Nephron (organoid): Measurements from ENCODE around the gene TMEM219.

Source experiments
- H3K27ac Mint-ChIP-seq, 3 experiments: 2 replicates each; pipeline ENCODE4 v1.8.0; 2020; ENCODE audit warnings: mixed read lengths in 3 of 3, mild to moderate bottlenecking in 2 of 3, moderate library complexity in 1 of 3
- H3K27me3 Mint-ChIP-seq: 2 replicates; pipeline ENCODE4 v1.8.0; 2021; ENCODE audit warnings: low read depth, mild to moderate bottlenecking, moderate library complexity, mixed read lengths
- H3K36me3 Mint-ChIP-seq: 2 replicates; pipeline ENCODE4 v1.8.0; 2020; ENCODE audit warnings: low read depth, mixed read lengths
- H3K4me1 Mint-ChIP-seq: 2 replicates; pipeline ENCODE4 v1.8.0; 2020; ENCODE audit warnings: mixed read lengths
- H3K4me3 Mint-ChIP-seq, 3 experiments: 2 replicates each; pipeline ENCODE4 v1.8.0; 2020; ENCODE audit warnings: mild to moderate bottlenecking in 3 of 3, mixed read lengths in 3 of 3, moderate library complexity in 2 of 3
- H3K9me3 Mint-ChIP-seq: 2 replicates; pipeline ENCODE4 v1.8.0; 2020; ENCODE audit warnings: mixed read lengths
- TF ChIP-seq, protein P1 (sequence below), 3 experiments: fragments of 200-600 bp; sonication (generic); IDR thresholded peaks; one replicate each; pipeline ENCODE4 v1.5.0; 2021; ENCODE audit warnings: antibody characterized with exemption in 3 of 3; ENCODE audit not compliant: unreplicated experiment in 3 of 3

Gene TMEM219, protein sequence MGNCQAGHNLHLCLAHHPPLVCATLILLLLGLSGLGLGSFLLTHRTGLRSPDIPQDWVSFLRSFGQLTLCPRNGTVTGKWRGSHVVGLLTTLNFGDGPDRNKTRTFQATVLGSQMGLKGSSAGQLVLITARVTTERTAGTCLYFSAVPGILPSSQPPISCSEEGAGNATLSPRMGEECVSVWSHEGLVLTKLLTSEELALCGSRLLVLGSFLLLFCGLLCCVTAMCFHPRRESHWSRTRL

DNA sequence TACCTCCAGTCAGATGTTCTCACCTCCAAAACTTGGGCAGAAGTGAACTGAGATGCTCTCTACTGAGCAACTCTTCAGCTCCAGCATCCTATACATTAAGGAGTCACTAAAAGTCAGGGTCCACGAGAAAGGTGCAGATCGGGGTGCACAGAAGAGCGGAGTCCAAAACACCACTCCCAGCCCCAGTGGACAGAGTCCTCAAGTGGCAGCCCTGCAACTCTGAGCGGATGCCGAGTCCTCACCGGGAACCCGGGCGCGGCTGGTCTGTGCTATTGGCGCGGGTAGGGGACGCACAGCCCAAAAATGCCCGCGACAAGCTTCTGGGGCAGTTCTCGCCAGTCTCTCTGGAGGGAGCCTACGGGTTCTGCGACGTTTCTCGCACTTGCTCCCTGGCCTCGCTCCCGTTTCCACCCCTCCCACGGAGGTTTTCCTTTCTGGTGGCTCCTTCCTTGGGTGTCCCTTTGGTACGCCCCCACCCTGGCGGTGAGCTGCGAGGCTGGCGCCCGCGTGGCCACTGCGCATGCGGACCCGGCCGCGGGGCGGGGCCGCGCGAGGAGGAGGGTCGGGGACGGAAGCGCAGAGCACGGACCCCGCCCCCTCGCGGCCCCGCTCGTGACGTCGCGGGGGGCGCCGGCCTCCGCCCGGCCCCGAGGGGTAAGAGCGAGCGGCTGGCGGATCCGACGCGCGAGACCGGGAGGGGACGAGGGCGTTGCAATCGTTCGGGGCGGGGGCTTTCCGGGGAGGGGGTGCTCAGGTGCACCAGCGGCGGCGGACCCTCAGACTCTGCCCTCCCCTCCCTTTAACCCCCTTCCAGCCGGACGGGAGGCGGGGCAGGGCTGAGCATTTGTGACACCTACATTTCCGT, at the start of gene TMEM219:
TMEM219 (plus strand) TSS at position 601 of the 865 bp plus-strand sequence. CDS start 1,065 bp downstream, outside the sequence.
- Mint-ChIP-seq H3K36me3 (peaks cover 18% of the 10 kb centered on the region), H3K4me3 (peak within 1 kb of the TSS; percentile 92 to 97 (median 94)), H3K9me3 (no peaks in the 10 kb centered on the region), H3K27ac (peak within 1 kb of the TSS; percentile 96 to 99 (median 97)), H3K4me1 (peaks cover 12% of the 10 kb centered on the region), H3K27me3 (no peaks in the 10 kb centered on the region)
- TF ChIP-seq, protein P1, sequence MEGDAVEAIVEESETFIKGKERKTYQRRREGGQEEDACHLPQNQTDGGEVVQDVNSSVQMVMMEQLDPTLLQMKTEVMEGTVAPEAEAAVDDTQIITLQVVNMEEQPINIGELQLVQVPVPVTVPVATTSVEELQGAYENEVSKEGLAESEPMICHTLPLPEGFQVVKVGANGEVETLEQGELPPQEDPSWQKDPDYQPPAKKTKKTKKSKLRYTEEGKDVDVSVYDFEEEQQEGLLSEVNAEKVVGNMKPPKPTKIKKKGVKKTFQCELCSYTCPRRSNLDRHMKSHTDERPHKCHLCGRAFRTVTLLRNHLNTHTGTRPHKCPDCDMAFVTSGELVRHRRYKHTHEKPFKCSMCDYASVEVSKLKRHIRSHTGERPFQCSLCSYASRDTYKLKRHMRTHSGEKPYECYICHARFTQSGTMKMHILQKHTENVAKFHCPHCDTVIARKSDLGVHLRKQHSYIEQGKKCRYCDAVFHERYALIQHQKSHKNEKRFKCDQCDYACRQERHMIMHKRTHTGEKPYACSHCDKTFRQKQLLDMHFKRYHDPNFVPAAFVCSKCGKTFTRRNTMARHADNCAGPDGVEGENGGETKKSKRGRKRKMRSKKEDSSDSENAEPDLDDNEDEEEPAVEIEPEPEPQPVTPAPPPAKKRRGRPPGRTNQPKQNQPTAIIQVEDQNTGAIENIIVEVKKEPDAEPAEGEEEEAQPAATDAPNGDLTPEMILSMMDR (IDR thresholded peaks at IDR 0.05; ENCODE audit: unreplicated experiment in 3 of 3), result peak; percentile 56 to 59 (median 58)

DNA sequence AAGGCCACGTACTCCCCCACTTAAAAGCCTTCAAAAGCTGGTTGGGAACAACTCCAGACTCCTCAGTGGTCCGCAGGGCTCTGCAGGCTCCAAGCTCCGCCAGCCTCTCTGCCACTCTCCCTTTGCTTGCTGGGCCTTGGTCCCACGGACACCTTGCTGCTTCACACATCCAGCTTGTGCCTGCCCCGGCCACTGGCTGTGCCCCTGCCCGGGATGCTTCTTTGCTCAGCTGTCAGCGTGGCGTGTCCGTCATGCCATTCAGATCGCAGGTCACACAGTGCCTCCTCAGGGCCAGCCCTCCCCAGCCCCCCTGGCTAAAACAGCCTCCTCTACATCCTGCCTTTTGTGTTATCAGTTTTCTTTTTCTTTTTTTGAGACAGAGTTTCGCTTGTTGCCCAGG, 49.8 kb upstream of the TMEM219 start:
- no peak overlapping the region for H3K27ac Mint-ChIP-seq
- TF ChIP-seq, protein P1 (IDR thresholded peaks at IDR 0.05; ENCODE audit: unreplicated experiment in 3 of 3), result no peak
- H3K27me3 Mint-ChIP-seq, result no peaks in the 10 kb centered on the region

DNA sequence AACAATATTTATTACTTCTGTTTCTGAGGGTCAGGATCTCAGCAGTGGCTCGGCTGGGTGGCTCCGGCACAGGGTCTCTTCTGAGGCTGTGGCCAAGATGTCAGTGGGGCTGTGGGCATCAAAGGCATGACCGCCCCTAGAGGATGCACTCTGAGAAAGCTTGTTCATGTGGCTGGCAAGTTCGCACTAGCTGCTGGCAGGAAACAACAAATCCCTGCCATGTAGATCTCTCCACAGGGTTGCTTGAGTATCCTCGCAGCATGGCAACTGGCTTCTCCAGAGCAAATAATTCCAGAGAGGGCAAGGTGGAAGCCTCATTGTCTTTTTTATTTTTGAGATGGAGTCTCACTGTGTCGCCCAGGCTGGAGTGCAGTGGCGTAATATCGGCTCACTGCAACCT, 48.4 kb upstream of the TMEM219 start:
- Mint-ChIP-seq H3K27ac (no peak overlapping the region), H3K4me3 (no peak overlapping the region), H3K4me1 (no peaks in the 10 kb centered on the region), H3K36me3 (peaks cover 46% of the 10 kb centered on the region), H3K9me3 (no peaks in the 10 kb centered on the region), H3K27me3 (no peaks in the 10 kb centered on the region)
- TF ChIP-seq, protein P1 (IDR thresholded peaks at IDR 0.05; ENCODE audit: unreplicated experiment in 3 of 3), result no peak

More for the DNA sequence above, 49.8 kb upstream of the TMEM219 start:
- Mint-ChIP-seq H3K36me3 (peaks cover 41% of the 10 kb centered on the region), H3K4me3 (no peak overlapping the region), H3K9me3 (no peaks in the 10 kb centered on the region), H3K4me1 (no peaks in the 10 kb centered on the region)

DNA sequence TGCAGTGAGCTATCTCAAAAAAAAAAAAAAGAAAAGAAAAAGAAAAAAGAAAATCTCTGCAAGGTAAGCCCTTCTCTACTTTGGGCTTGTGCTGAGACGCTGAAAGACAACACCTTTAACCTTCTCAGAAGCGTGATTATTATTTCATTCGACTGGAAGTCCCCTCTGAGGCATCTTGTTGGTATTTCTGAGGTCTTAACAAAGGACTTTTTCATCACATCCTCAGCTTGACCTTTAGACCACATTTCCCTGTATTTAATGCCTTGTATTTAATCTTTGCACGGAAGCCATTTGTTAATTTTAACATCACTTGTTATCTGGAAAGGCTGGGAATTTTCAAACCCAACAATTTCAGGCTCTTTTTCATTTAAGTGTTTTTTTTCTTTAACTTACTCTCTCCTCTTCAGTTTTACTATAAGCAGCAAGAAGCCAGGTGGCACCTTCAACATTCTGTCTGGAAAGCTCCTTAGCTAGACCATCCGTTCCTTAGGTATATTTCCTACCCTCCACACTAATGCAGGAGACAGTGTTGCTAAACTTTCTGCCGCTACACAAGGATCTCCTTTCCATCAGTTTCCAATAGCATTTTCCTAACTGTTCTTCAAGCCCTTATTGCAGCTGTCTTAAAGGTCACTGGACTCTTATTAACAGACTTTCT, 46.2 kb upstream of the TMEM219 start:
- Mint-ChIP-seq H3K27ac (no peak overlapping the region), H3K4me3 (no peak overlapping the region), H3K27me3 (no peaks in the 10 kb centered on the region), H3K36me3 (peaks cover 55% of the 10 kb centered on the region), H3K4me1 (no peaks in the 10 kb centered on the region), H3K9me3 (no peaks in the 10 kb centered on the region)
- TF ChIP-seq, protein P1 (IDR thresholded peaks at IDR 0.05; ENCODE audit: unreplicated experiment in 3 of 3), result no peak

DNA sequence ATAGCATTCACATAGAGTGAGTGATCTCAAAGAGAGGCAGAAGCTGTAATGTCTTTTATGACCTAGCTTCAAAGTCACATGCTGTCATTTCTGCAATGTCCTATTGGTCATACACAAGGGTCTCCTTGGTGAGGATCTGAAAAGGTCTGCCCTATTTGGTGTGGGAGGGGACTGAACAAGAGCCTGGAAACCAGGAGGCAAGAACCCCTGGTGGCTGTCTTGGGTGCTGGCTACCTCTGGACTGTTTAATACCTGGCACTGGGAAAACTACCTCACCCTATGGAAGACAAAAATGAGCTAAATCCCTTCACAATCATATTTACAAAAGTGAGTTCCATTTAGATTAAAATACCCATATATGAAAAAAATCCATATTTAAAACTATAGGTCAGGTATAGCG, 44.9 kb upstream of the TMEM219 start:
- H3K27me3 Mint-ChIP-seq, result no peaks in the 10 kb centered on the region
- no peaks in the 10 kb centered on the region for H3K9me3 Mint-ChIP-seq
- no peak overlapping the region for H3K27ac Mint-ChIP-seq
- no peak overlapping the region for H3K4me3 Mint-ChIP-seq
- peaks cover 62% of the 10 kb centered on the region for H3K36me3 Mint-ChIP-seq
- TF ChIP-seq, protein P1 (IDR thresholded peaks at IDR 0.05; ENCODE audit: unreplicated experiment in 3 of 3), result no peak
- no peaks in the 10 kb centered on the region for H3K4me1 Mint-ChIP-seq
